GM06990 (cell line): ENCODE measurements around the gene AKAP6.

ENCODE experiments used
- DNase-seq: peaks from one replicate; pipeline ENCODE4 v3.0.0-alpha.2; 2011; ENCODE audit not compliant: insufficient read length; ENCODE audit errors: extremely low read depth
- H3K27me3 ChIP-seq: replicated peaks from 2 replicates; pipeline ENCODE4 v1.6.0; 2011; ENCODE audit warnings: low read length; ENCODE audit not compliant: control insufficient read depth, insufficient read depth
- H3K36me3 ChIP-seq: 2 replicates; pipeline ENCODE4 v1.5.1; 2011; ENCODE audit warnings: low read length; ENCODE audit not compliant: control insufficient read depth, insufficient read depth
- H3K4me3 ChIP-seq: replicated peaks from 2 replicates; pipeline ENCODE4 v1.5.1; 2011; ENCODE audit warnings: low read depth, mild to moderate bottlenecking, control low read depth, low read length
- TF ChIP-seq, protein P1 (sequence below): IDR thresholded peaks from 2 replicates; pipeline ENCODE4 v1.5.1; 2011; ENCODE audit warnings: low read length, control low read depth, mild to moderate bottlenecking, inconsistent platforms; ENCODE audit not compliant: insufficient read depth, poor library complexity, severe bottlenecking

AKAP6 gene

DNA sequence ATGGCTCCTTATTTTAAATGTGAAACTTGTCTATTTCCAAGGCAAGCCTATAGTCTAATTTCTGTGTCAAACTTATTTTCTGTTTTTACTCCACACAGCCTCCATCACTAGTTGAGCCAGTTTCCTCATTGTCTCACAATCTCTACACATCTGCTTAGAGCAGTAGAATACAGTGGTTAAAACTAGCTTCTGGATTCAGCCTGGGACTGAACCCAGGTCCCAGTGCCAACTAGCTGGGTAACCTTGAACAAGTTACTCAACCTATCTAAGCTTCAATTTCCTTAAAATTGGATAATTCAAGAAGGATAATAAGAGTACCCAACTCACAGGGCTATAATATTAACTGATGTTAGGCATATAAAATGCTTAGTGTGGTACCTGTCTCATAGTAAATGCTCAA, 304.8 kb downstream of the AKAP6 start:
- no peak for DNase-seq
- no peak overlapping the region for H3K4me3 ChIP-seq
- H3K36me3 ChIP-seq, result no peaks in the 10 kb centered on the region
- H3K27me3 ChIP-seq, result no peaks in the 10 kb centered on the region
- TF ChIP-seq, protein P1, sequence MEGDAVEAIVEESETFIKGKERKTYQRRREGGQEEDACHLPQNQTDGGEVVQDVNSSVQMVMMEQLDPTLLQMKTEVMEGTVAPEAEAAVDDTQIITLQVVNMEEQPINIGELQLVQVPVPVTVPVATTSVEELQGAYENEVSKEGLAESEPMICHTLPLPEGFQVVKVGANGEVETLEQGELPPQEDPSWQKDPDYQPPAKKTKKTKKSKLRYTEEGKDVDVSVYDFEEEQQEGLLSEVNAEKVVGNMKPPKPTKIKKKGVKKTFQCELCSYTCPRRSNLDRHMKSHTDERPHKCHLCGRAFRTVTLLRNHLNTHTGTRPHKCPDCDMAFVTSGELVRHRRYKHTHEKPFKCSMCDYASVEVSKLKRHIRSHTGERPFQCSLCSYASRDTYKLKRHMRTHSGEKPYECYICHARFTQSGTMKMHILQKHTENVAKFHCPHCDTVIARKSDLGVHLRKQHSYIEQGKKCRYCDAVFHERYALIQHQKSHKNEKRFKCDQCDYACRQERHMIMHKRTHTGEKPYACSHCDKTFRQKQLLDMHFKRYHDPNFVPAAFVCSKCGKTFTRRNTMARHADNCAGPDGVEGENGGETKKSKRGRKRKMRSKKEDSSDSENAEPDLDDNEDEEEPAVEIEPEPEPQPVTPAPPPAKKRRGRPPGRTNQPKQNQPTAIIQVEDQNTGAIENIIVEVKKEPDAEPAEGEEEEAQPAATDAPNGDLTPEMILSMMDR, result no peak

DNA sequence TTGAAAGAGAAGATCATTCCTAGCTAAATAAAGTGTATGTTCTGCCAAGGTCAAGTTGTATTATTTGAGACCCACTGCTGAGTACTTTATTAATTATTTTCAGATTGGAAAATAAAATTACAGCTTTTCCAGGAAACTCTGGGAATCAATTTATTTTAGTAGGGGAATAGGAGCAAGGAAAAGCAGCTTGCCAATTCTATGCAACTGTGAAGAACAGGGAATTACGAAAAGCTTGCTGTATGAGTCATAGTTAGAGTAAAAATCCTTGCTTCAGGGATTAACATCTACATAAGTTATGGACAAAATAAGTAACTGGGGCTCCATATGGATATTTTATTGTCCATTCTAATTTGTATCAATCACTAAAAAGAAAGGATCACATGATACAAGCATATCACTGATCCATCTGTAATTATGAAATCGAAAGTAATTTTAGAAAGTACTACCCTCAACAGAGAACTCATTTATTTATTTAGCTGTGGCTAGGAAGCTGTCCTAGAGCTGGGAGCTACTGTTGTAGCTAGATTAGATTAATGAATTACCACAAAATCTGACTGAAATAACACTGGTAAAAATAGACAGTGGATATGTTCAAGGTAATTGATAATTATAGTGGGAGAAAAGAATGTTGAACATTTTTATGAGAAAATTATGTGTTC, 306.1 kb downstream of the AKAP6 start:
- Histone ChIP-seq H3K27me3 (no peaks in the 10 kb centered on the region), H3K36me3 (no peaks in the 10 kb centered on the region), H3K4me3 (no peak overlapping the region)
- DNase-seq, result no peak
- TF ChIP-seq, protein P1, result no peak

DNA sequence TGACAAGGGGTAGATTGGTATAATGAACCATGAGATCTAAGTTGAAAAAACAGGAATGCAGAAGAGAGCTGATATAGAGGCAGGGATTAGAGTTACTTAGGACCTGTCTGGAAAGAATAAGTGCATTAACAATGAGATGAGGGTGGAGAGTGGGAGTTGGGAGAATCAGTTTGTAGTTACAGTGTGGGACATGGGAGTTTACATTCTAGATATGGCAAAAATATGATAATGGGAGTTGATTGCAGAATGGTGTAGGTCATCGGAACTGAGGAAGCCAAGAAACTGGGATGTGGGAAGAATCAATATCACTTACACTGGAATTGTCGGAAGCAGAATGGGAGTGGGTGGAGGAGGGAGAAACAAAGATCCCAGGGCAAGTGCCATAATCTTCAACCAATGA, 308.5 kb downstream of the AKAP6 start:
- H3K36me3 ChIP-seq, result no peaks in the 10 kb centered on the region
- no peak overlapping the region for H3K4me3 ChIP-seq
- TF ChIP-seq, protein P1, result no peak
- no peaks in the 10 kb centered on the region for H3K27me3 ChIP-seq
- DNase-seq, result no peak

DNA sequence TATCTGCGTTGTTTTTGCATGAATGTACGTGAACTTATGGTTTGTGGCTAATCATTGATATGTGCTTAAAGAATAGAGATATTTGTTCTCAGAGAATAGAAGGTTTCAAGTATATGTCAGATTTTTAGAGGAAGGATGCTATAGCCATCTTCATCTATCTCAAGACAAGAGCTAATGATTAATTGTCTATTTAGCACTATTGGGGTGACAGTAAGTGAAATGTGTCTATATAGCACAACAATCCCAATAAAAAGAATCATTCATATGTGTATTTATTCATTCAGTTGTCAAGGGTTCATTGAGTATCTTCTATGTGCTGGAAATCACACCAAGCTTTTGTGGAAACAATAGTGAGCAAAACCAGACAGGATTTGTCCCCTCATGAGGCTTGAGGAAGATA, 310.1 kb downstream of the AKAP6 start:
- no peaks in the 10 kb centered on the region for H3K36me3 ChIP-seq
- no peak for DNase-seq
- TF ChIP-seq, protein P1, result no peak
- no peak overlapping the region for H3K4me3 ChIP-seq
- no peaks in the 10 kb centered on the region for H3K27me3 ChIP-seq

DNA sequence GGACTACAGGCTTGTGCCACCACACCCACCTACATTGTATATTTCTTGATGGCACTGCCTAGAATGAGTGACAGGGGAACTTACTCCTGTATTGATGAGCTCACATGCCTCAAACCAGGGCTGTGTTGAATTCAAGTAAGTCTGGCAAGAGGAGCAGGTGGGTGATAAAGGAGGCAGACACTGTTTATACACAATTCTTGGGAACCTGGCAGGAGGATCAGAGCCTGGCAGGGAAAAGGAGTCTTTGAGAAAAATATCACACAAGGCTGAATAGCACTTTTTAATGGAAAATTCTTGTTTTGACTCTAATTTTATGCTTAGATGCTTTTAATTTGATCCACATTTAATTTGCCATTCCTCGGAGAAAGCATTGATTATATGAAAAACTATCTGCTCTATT, 316.5 kb downstream of the AKAP6 start:
- Histone ChIP-seq H3K36me3 (no peaks in the 10 kb centered on the region), H3K4me3 (no peak overlapping the region), H3K27me3 (no peaks in the 10 kb centered on the region)
- TF ChIP-seq, protein P1, result no peak
- DNase-seq, result no peak

DNA sequence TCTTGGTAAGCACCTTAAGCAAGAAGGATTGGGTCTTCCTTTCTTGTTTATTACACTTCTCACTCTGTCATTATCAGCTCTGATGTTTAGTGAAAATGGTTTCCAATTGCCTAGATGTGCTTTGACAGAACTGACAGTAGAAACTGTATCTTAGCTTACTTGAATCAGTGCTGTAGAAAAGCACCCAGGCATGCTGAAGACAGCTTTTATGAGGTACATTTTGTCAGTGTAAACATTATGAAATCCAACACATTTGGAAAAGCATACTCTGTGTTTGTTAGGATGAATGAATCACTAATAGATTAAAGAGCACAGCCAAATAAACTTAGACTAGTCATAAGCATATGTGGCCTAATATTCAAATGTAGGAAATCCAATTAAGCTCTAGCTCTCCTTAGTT, 319.3 kb downstream of the AKAP6 start:
- Histone ChIP-seq H3K27me3 (no peaks in the 10 kb centered on the region), H3K4me3 (no peak overlapping the region), H3K36me3 (no peaks in the 10 kb centered on the region)
- DNase-seq, result no peak
- TF ChIP-seq, protein P1, result no peak
